Activated CD4-positive, alpha-beta T cell treated with anti-CD3 and anti-CD28 coated beads for 24 hours (primary cell): ENCODE data around the gene HHIPL1.
"Not testable (repeated sequence)": the region's sequence is repeated elsewhere in the genome, so short reads cannot be mapped to it uniquely, and the experiment has no call there.

Source experiments
- DNase-seq, 2 donors: peaks; one replicate each; pipeline ENCODE4 v3.0.0-alpha.2; 2020; ENCODE audit warnings: low read depth in 2 of 2

HHIPL1 gene

DNA sequence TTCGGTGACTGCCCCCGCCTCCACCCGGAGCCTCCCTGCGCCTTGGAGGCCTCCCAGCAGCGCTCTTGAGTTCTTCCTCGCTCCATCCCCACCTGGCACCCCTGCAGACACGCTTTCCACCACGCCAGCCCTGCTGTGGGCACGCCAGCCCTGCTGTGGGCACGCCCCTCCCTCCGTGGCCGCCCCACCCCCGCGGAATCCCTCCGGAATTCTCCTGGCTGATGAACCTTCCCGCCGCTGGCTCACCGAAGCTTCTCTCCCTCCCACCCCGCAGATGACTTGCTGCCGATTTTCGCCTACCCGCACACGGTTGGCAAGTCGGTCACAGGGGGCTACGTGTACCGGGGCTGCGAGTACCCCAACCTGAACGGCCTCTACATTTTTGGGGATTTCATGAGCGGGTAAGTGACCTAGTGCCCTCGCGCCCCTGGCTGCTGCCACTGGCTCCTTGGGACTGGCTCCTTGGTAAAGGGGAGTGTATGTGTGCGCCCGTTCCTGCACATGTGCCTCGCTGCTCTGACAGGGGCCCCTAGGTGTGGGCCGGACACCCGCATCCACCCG, 15.2 kb downstream of the HHIPL1 start:
- no peak for DNase-seq

GRCh38 chr14:99660794-99661193, 15.9 kb downstream of the HHIPL1 start:
- DNase-seq = no peak

GRCh38 chr14:99661206-99661605, 16.3 kb downstream of the HHIPL1 start:
- not testable (repeated sequence) for DNase-seq

DNA sequence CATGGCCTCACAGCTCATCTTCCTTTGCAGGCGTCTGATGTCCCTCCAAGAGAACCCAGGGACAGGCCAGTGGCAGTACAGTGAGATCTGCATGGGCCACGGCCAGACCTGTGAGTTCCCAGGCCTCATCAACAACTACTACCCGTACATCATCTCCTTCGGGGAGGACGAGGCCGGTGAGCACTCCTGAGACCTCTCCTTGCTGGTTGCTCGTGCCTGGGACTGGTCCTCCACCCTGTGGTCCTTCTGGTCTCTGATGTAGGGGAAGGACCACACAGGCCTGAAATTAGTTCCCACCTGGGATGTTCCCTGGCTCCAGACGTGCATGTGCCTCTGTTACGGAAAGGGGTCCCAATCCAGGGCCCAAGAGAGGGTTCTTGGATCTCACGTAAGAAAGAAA, 17.9 kb downstream of the HHIPL1 start:
- no peak for DNase-seq

DNA sequence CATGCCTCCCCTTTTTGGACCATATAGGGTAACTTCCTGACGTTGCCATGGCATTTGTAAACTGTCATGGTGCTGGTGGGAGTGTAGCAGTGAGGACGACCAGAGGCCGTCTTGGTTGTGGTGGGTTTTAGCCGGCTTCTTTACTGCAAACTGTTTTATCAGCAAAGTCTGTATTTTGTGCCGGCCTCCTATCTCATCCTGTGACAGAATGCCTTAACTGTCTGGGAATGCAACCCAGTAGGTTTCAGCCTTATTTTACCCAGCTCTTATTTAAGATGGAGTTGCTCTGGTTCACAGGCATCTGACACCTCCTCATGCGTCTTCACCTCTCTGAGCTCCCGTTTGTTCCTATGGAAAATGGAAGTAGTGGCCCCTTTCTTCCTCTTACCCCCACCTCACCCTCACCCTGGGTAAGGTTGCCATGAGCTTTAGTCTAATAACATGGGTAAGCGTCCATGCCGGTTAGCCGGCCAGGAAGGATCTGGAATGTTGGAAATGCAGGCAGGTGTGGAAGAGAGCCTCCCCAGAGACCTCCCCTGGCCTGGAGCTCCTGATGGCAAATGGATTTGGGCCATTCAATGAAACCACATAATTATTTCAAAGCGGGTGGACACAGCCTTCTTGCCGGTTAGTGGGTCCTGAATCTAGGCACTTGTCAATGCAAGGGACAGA, 18.6 kb downstream of the HHIPL1 start:
- DNase-seq = no peak

DNA sequence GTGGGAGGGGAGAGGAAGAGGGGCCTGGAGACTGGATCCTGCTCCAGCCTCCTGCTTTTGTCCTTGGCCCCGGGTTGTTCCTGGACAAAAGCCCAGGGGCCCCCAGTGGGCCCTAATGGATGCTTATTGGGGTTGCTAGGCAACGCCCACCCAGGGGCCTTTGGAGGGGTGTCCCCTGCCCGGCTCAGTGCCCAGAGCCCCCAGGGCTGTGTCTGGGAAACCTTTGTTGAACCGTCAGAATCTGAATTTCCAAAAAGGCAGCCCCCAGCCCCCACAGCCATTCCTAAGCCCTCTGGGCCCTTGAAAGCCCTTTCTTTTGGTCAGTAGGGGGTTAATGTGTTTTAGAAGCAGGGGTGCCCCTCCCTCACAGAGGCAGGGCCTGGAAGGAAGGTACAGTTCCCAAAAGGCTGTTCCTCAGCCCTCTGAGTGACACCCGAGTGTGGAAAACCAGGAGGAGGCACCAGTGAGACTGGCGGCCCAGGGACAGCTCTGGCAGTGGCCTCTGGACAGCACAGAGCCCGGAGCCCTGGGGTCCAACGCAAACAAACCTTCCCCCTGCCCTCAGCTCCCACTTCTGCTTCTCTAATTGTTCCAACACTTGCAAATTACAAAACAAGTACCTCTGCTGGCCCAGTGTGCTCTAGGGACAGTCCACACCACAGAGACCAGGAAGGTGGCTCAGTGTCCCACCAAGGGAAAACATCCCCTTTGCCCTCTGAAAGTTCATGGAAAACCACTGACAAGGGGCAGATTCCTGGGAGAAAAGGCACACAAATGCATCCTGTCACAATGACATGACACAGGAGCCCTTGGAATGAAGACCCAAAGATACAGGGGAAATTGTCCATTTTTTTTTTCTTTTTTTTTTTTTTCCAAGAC, 19.4 kb downstream of the HHIPL1 start:
- no peak for DNase-seq

DNA sequence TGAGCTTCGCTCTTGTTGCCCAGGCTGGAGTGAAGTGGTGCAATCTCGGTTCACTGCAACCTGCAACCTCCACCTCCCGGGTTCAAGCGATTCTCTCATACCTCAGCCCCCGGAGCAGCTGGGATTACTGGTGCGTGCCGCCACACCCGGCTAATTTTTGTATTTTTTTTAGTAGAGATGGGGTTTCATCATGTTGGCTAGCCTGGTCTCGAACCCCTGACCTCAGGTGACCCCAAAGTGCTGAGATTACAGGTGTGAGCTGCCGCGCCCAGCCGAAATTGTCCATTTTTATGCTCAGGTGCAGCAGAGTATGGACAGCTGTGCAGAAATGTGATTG, 20.0 kb downstream of the HHIPL1 start:
- DNase-seq = no peak

GRCh38 chr14:99666533-99666932, 21.6 kb downstream of the HHIPL1 start:
- DNase-seq = no peak

- no peak for DNase-seq
Measured at GRCh38 chr14:99667045-99667444, 22.1 kb downstream of the HHIPL1 start.

DNA sequence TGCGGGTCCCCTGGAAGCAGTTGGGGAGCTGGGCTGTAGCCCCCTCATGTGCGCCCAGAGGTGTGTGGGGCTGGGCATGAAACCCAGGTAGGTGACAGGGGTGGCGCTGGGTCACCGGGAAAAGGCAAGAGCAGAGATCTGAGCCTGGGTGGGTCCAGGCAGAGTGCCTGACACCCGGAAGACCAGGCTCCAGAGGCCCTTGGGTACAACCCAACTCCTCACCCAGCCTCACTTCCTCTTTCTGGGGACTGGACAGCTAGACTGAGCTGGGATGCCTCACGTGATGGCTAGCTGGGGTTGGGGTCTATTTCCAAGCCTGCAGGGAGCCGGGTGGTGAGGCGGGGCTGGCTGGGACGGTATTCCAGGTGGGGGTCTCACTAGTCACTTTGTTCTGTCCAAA, 22.9 kb downstream of the HHIPL1 start:
- no peak for DNase-seq

DNA sequence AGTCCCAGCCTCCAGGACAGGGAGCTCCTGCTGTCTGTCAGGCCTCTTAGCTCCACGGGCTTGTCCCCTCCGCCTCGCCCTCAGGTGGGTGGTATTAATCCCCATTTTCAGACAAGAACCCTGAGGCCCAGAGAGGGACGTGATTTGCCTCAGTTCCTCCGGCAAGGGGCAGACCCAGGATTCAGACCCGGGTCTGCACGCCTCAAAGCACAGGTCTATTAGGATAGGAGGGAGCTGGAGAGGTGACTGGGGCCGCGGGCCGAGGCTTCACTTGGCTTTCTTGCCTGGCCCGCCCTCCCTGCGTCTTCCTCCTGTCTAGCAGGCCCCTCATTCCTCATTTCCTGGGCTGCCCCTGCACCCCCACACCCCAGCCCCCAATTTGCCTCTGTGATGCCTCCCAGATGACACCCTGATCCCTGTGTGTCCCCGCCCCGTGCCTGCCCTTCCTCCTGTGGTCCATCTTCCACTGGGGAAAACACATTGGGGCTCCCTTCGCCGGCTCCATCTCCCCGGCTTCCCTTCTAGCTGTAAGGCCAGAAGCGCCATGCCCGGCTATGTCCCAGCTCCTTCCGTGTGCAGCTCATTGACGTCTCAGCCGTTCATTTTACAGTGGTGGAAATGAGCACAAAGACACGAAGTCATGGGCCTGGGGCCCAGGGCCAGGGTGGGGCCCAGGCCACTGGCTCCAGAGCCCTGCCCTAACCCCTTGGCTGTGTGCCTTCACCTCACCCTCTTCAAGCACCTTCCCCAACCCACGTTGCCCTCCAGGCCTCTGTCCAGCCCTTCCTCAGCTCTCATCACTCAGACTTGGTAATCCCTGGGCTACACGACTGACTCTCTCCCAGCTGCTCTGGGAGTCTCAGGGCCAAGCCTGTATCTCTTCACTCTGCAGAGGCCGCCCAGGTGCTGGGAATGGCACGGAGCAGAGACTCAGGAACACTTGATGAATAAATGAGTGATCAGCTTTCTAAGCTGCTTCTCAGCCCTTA, 23.7 kb downstream of the HHIPL1 start:
- DNase-seq = no peak

DNA sequence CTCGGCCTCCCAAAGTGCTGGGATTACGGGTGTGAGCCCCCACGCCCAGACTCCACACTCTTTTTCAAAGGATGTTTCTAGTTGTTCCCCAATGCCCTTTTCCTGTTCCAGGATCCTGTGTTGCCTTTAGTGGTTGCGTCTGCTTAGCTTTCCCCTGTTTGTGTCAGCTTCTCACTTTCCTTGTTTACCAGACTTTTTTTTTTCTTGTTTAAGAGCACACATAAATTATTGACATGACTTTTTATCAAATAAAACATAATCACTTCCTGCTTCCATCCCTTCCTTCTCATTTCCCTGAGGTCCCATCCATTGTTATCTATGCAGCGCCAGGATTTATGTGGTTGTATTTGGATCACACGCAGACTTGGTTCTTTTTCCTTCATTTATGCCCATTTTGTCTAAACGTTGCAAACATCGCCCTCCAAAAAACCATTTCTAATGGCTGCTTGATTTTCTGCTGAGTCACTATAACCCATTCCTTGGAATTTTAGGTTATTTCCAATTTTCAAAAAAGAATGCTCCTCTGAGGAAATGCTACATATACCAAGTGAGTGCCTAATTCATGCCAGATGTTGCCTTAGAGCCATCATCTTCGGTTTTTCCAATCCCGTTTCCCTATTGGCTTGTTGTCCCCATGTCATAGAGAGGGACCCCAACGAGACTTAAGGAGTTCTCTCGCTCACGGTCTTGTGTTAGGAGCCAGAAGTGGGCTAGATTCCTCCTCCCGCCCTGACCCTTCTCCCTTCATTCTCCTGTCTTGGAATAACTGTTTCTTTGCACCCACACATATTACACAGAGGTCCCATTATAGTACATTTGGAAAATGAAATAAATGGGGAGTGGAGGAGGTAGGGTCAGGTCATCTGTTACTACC, 25.7 kb downstream of the HHIPL1 start:
- DNase-seq = no peak

DNA sequence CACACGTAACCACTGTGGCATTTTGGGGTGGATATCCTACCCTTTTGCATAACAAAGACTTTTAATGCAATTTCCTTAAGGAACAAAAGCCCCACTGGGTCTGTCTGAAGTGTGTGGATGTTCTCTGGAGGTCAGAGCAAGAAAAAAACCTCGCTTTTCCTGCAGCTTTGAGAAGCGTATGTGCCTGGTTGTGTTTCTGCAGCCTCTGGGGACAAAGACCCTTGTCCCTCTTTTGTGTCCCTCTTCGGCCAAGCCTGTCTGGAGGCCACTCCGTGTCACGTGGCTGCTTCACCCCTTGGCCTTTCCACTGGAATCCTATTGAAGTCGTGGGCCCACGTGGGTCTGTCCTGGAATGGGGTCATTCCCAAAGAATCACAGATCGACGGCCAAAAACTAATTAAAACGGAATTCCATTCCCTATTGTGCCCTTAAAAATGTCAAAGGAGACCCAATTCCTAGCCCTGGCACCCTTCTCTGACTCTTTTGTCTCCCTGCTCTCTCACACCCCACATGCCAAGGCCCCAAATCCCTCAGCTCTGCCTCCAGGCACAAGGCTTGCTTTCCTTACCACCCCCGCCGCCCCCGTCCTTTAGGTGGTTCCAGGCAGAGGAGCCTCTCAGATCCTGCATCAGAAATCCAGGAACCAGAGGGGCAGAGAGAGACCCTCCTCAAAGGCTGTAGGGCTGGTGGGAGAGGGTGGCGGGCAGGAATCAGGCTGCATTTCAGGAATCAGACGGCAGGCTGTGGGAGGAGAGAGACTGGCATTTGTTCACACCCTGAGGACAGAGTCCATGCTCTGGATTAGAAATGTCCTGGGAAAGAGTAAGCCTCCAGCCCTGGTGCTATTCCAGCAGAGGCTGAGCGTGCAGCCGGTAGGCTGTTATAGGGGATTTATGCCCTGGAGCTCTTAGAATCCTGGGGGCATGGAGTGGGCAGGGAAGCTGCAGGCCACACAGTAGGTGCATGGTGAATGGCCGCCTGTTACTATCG, 26.6 kb downstream of the HHIPL1 start:
- no peak for DNase-seq

DNA sequence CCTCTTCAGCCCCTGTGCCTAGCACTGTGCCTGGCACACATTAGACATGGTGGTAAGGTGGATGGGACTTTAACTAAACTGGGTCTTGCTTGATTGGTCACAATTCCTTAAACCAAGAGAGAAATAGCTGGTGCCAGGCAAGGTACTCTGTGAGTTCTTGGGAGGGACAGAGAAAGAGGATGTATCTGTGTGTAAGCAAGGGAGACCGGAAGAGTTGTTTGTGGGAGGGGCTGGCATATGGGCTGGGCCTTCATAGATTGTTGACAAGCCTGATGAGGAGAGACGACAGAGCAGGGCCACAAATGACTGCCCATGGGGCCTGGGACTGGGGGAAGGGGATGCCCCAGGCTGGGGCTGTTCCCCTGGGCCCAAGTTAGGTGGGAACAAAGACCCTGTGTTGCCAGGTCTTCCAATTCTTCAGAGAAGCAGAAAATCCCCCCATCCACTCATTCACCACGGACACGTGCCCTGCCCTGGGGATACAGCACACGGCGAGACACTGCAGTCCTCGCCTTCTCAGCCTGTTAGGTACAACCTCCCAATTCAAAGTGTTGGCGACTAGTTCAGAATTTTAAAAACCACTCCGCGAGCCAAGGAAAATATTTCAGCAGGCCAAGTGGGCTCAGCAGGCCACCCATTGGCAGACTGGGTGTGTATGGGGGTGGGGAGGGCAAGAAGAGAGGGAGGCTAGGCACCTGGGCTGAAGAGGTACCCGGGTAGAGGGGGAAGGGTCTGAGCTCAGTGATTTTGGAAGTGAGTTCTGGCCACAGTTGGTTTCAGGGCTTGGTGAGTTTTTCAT, 27.8 kb downstream of the HHIPL1 start:
- no peak for DNase-seq

DNA sequence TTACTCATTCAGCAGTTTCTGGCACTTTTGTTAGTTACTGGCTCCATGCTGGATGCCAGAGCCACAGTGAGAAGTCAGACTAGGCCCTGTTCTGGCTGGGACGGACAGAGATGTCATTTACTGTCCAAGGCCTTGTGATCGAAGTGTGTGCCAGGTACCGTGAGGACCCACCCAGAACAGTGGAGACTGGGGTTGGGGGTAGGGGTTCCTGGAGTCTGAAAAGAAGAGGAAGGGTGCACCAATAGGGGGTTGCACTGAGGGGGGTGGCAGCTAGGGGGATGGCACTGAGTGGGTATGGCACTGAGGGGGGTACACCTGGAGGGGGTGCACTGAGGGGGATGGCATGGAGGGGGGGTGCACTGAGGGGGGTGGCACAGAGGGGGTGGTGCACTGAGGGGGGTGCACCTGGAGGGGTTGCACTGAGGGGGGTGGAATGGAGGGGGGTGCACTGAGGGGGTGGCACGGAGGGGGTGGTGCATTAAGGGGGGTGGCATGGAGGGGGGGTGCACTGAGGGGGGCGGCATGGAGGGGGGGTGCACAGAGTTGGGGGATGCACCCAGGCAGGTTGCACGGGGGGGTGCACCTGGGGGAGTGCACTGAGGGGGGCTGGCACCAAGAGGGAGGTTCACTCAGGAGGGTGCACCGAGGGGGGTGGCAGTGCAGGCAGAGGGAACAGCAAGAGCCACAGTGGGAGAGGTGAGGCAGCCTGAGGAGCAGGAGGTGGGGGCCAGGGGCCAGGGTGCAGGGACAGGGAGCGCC, 28.6 kb downstream of the HHIPL1 start:
- DNase-seq = no peak

GRCh38 chr14:99674064-99674650, 29.2 kb downstream of the HHIPL1 start:
- no peak for DNase-seq

DNA sequence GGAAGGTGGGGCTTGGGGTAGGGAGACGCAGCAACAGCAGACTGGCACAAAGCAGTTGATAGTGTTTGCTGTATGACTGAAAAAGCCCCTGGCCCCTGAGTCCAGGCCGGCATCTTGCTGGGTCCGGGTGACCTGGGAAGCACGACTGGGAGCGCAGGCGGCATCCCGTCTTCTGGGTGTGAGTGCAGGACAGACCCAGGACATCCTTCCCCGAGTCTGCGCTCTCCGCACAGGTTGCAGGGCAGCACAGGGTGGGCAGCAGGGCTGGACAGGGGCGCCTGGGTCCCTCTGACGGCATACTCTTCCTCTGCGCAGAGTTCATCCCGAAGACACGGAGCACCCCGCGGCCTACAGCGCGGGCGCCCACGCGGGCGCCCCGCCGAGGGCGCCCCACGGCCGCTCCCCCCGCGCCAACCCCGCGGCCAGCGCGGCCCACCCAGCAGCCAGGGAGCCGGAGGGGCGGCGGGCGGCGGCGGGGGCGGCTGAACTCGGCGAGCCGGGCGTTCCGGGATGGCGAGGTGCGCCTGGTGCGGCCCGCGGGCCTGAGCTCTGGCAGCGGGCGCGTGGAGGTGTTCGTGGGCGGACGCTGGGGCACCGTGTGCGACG, 29.9 kb downstream of the HHIPL1 start:
- DNase-seq = no peak
